PC-9 (cell line): ENCODE data around the gene AGL. TPM values are rescaled to one million over a fixed set of nuclear protein-coding genes. Genes with fewer than 3 reads are reported as not detected.
"Not testable (repeated sequence)": the region's sequence is repeated elsewhere in the genome, so short reads cannot be mapped to it uniquely, and the experiment has no call there.

Experiments used
- BruUV-seq: library from RNA; stranded (reverse); fragments of 400-500 nt; replicated peaks from 2 replicates; lab custom pipeline; 2021; lab: Mats Ljungman, UMichigan
- CTCF ChIA-PET: fragments of 300-600 bp; sonication (Branson Sonifier 250); formaldehyde crosslinking; loops from one replicate; lab custom pipeline; 2022; ENCODE audit warnings: antibody characterized with exemption; lab: Charles Lee
- POLR2A ChIA-PET: fragments of 300-600 bp; sonication (Branson Sonifier 250); formaldehyde crosslinking; loops from one replicate; lab custom pipeline; 2022; ENCODE audit warnings: antibody characterized with exemption; ENCODE audit not compliant: unreplicated experiment; lab: Charles Lee
- DNase-seq, 2 experiments: peaks; one replicate each; pipeline versions ENCODE4 v3.0.0 to v3.0.0-alpha.2; 2015 to 2022; ENCODE audit warnings: mixed read lengths in 1 of 2
- H2AFZ ChIP-seq: fragments of 200-600 bp; sonication (generic); 2 replicates; pipeline ENCODE4 v1.8.1; 2017; ENCODE audit warnings: antibody characterized with exemption
- H3F3A ChIP-seq: fragments of 200-600 bp; sonication (generic); 2 replicates; pipeline ENCODE4 v1.8.1; 2017; ENCODE audit warnings: antibody characterized with exemption, mild to moderate bottlenecking, low read depth; ENCODE audit not compliant: insufficient read depth
- H3K27ac ChIP-seq: fragments of 200-600 bp; sonication (generic); 2 replicates; pipeline ENCODE4 v1.6.1; 2016; ENCODE audit warnings: mixed run types
- H3K27me3 ChIP-seq: fragments of 200-600 bp; sonication (generic); 2 replicates; pipeline ENCODE4 v1.6.1; 2016; ENCODE audit warnings: low read depth, mixed run types; ENCODE audit not compliant: insufficient read depth
- H3K36me3 ChIP-seq: fragments of 200-600 bp; sonication (generic); 2 replicates; pipeline ENCODE4 v1.6.1; 2016; ENCODE audit warnings: low read depth, mixed run types
- H3K4me1 ChIP-seq: fragments of 200-600 bp; sonication (generic); replicated peaks from 2 replicates; pipeline ENCODE4 v1.6.1; 2016; ENCODE audit warnings: mixed run types; ENCODE audit not compliant: insufficient read depth
- H3K4me2 ChIP-seq: fragments of 200-600 bp; sonication (generic); 2 replicates; pipeline ENCODE4 v1.6.1; 2017; ENCODE audit warnings: mixed run types
- H3K4me3 ChIP-seq: fragments of 200-600 bp; sonication (generic); 2 replicates; pipeline ENCODE4 v1.6.1; 2016; ENCODE audit warnings: mixed run types
- H3K79me2 ChIP-seq: fragments of 200-600 bp; sonication (generic); 2 replicates; pipeline ENCODE4 v1.6.1; 2017; ENCODE audit warnings: low read depth, mixed run types
- H3K9me2 ChIP-seq: fragments of 200-600 bp; sonication (generic); 2 replicates; pipeline ENCODE4 v1.8.1; 2017; ENCODE audit warnings: mild to moderate bottlenecking; ENCODE audit not compliant: insufficient read depth
- H3K9me3 ChIP-seq: fragments of 200-600 bp; sonication (generic); 2 replicates; pipeline ENCODE4 v1.8.1; 2016; ENCODE audit warnings: low read depth; ENCODE audit not compliant: insufficient read depth
- H4K20me1 ChIP-seq: fragments of 200-600 bp; sonication (generic); 2 replicates; pipeline ENCODE4 v1.8.1; 2017; ENCODE audit not compliant: insufficient read depth
- EZH2 ChIP-seq: fragments of 200-600 bp; sonication (generic); IDR thresholded peaks from 2 replicates; pipeline ENCODE4 v1.8.0; 2017; ENCODE audit warnings: antibody characterized with exemption, low read depth
- intact Hi-C: fragments of 100-400 bp; cut with micrococcal nuclease; formaldehyde crosslinking; loops from one replicate; pipeline ENCODE4 v1.10.0; 2022; ENCODE audit not compliant: unreplicated experiment
- total RNA-seq: library from RNA; stranded (reverse); gene quantifications from 2 replicates; pipeline ENCODE4 v1.2.3, GENCODE V29; 2021
- TF ChIP-seq, protein P1 (sequence below): fragments of 200-600 bp; sonication (generic); conservative IDR thresholded peaks from 2 replicates; pipeline ENCODE4 v1.6.1; 2017; ENCODE audit warnings: mixed run types, antibody characterized with exemption, mild to moderate bottlenecking, moderate library complexity

The AGL gene
- total RNA-seq, 1 experiment from 2014 or later = 15.7 TPM

DNA sequence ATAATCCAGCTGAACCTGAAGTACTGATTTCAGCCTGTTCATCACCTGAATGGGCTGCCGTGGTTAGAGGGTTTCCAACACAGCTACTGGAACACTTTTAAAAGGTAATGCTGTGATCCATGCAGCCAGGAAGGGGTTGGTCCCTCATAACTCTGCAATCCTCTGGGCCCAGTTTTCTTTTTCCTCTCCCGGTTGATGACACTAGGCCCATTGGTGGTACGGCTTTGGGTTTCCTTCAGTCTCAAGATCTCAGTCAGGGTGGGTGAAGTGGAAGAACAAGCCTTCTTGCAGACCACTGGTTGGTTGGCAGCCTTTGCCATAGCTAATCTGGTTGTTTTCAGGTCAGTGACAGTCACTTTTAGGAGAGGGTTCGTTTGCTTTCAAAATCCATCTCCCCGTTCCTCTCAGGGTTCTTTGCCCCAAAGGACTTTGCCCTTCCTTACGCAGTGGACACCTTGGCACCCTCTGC lies 119.1 kb downstream of the AGL start:
- Histone ChIP-seq H3K36me3 (0 out of 2 replicates have a peak, but pooled peaks cover 4% of the 10 kb centered on the region), H3K27ac (peak overlapping the region; percentile 67), H3K27me3 (no peaks in the 10 kb centered on the region), H3K79me2 (peaks cover 44% of the 10 kb centered on the region), H3K4me3 (peak overlapping the region; percentile 83), H3K4me2 (peak overlapping the region; percentile 93), H3K9me2 (no peaks in the 10 kb centered on the region), H3K4me1 (peaks cover 57% of the 10 kb centered on the region), H3F3A (peaks cover 24% of the 10 kb centered on the region), H3K9me3 (no peaks in the 10 kb centered on the region), H4K20me1 (no peaks in the 10 kb centered on the region; the same call in 1 of the 2 replicates), H2AFZ (peak overlapping the region; percentile 99)
- POLR2A ChIA-PET = interaction anchor here (0.6 kb wide), 4 partner anchors 110 to 1290 kb away, joined by 3 read pairs; partner anchors contain the start of gene RTCA
- DNase-seq = no peak
- TF ChIP-seq EZH2 = no peak
- TF ChIP-seq, protein P1, sequence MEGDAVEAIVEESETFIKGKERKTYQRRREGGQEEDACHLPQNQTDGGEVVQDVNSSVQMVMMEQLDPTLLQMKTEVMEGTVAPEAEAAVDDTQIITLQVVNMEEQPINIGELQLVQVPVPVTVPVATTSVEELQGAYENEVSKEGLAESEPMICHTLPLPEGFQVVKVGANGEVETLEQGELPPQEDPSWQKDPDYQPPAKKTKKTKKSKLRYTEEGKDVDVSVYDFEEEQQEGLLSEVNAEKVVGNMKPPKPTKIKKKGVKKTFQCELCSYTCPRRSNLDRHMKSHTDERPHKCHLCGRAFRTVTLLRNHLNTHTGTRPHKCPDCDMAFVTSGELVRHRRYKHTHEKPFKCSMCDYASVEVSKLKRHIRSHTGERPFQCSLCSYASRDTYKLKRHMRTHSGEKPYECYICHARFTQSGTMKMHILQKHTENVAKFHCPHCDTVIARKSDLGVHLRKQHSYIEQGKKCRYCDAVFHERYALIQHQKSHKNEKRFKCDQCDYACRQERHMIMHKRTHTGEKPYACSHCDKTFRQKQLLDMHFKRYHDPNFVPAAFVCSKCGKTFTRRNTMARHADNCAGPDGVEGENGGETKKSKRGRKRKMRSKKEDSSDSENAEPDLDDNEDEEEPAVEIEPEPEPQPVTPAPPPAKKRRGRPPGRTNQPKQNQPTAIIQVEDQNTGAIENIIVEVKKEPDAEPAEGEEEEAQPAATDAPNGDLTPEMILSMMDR = no peak
- CTCF ChIA-PET = no interaction called here
- BruUV-seq = TSS peak; percentile 73
- intact Hi-C loops = loop anchor here (5.0 to 10.0 kb wide), 2 partner anchors 54 to 68 kb away; a partner anchor contains a TSS

DNA sequence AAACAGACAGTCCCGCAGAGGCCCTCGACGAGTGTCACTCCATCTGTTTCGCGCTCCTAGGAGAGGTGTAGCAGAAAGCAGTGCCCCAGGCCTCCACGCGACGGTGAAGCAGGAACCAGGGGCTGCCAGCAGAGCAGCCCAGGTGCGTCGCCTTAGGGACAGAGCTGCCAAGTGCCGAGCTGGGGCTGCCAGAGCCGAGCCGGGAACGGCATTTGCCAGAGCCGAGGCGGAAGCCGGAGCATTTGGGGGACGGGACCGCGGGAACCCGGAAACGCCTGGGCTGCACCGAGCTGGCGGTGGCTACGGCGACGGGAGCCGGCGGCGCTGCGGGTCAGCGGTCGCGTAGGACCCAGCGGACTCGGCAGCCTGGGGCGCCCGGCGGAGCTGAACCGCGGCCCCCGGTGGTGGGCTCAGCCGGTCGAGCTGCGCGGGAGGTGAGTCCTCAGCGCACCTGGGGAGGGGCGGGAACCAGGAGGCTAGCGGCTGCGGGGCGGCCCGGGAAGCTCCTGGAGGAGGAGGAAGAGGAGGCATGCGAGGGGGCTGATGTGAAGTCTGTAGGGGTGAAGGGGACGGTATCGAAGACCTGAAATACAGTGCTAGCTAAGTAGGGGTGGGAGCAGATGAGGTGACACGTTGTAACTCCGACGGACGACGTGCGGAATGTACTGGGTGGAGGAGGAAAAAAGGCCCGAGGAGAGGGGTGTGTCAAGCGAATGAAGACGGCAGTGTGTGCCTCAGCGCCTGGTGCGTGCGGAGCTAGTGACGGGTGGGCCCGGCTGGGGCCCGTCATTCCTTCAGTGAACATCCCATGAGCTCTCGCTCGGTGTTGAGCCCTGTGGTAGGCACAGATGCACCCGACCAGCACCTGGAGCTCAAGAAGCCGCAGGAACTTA lies 119.8 kb downstream of the AGL start, which contains the start of gene SLC35A3:
Gene SLC35A3, plus strand, starts transcription at position 268 of the 893 bp plus-strand sequence. CDS start 23,559 bp downstream, outside the sequence.
- POLR2A ChIA-PET = interaction anchor here (0.6 to 0.9 kb wide), 6 partner anchors 62 to 1290 kb away, joined by 3 to 4 read pairs (median 3); partner anchors contain the start of gene RTCA
- no TSS peak for BruUV-seq
- Histone ChIP-seq H3K4me2 (peak within 1 kb of the TSS; percentile 93), H3K36me3 (0 out of 2 replicates have a peak, but pooled peaks cover 4% of the 10 kb centered on the region), H3K9me3 (no peaks in the 10 kb centered on the region), H3F3A (peaks cover 20% of the 10 kb centered on the region), H3K4me3 (peak within 1 kb of the TSS; percentile 83), H2AFZ (peak within 1 kb of the TSS; percentile 99), H4K20me1 (no peaks in the 10 kb centered on the region; the same call in 1 of the 2 replicates), H3K27me3 (no peaks in the 10 kb centered on the region), H3K4me1 (peaks cover 51% of the 10 kb centered on the region), H3K79me2 (peaks cover 51% of the 10 kb centered on the region), H3K27ac (peak within 1 kb of the TSS; percentile 67), H3K9me2 (no peaks in the 10 kb centered on the region)
- CTCF ChIA-PET = no interaction called here
- peak; percentile 79 to 86 for DNase-seq
- no peak for TF ChIP-seq EZH2
- TF ChIP-seq, protein P1 = no peak
- intact Hi-C loops = loop anchor here (2.0 to 10.0 kb wide), 3 partner anchors 55 to 119 kb away; partner anchors contain the start of gene AGL

DNA sequence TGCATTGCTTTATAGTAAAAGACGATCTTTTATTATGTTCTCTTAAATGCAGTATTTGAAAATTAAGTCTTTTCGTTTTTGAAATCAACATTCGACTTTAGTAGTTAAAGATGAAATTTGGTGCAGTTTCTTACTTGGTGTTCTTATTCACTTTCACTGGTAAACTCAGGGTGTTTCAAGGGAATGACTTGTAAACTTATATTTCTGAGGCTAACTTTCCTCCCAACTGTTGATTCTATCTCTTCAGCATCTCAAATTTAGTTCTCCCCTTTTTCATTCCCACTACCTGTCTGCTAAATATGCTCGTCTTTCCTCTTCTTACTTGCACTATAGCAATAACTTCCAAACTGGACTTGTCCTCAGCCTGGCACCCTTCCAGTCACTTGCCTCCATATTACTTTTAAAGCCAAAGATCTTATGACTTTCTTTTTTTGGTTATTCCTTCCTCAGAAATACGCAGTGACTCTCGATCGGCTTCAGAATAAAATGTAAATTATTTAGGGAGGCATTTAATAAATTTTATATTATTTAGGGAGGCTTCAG lies 120.6 kb downstream of the AGL start:
- CTCF ChIA-PET = no interaction called here
- intact Hi-C loops = loop anchor here (2.0 kb wide), 1 partner anchor 120 kb away; the partner anchor contains the start of gene AGL
- H3K4me1 ChIP-seq = peaks cover 44% of the 10 kb centered on the region
- H3K4me2 ChIP-seq = peak overlapping the region; percentile 93
- TF ChIP-seq EZH2 = no peak
- TF ChIP-seq, protein P1 = no peak
- no peaks in the 10 kb centered on the region for H3K27me3 ChIP-seq
- peak overlapping the region; percentile 67 for H3K27ac ChIP-seq
- POLR2A ChIA-PET = interaction anchor here (0.6 to 0.9 kb wide), 2 partner anchors 62 to 91 kb away, joined by 4 read pairs; no protein-coding TSS in a partner anchor
- TSS peak; percentile 29 for BruUV-seq
- no peak for DNase-seq
- H3K9me2 ChIP-seq = no peaks in the 10 kb centered on the region
- H3K36me3 ChIP-seq = 0 out of 2 replicates have a peak, but pooled peaks cover 4% of the 10 kb centered on the region
- peaks cover 57% of the 10 kb centered on the region for H3K79me2 ChIP-seq
- H2AFZ ChIP-seq = peak overlapping the region; percentile 99
- H3K4me3 ChIP-seq = peak overlapping the region; percentile 83
- no peaks in the 10 kb centered on the region; the same call in 1 of the 2 replicates for H4K20me1 ChIP-seq
- peaks cover 11% of the 10 kb centered on the region for H3F3A ChIP-seq
- no peaks in the 10 kb centered on the region for H3K9me3 ChIP-seq

DNA sequence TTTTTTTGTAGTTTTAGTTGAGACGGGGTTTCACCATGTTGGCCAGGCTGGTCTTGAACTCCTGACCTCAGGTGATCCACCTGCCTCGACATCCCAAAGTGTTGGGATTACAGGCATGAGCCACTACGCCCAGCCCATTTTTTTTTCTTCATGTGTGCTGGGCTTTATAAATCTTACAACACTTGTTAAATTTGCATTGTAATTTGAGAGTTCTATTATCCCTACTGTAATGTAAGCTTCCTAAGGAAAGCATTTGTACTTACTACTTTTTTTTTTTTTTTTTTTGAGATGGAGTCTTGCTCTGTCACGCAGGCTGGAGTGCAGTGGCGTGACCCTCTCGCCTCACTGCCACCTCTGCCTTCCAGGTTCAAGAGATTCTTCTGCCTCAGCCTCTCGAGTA lies 121.9 kb downstream of the AGL start:
- DNase-seq, H2AFZ ChIP-seq, H3F3A ChIP-seq, H3K27me3 ChIP-seq, H3K9me3 ChIP-seq, CTCF ChIA-PET, BruUV-seq, H3K4me3 ChIP-seq, H3K27ac ChIP-seq, intact Hi-C loops, H3K36me3 ChIP-seq, H4K20me1 ChIP-seq, H3K9me2 ChIP-seq: not testable (repeated sequence)
- Histone ChIP-seq H3K79me2 (peaks cover 59% of the 10 kb centered on the region), H3K4me2 (peak overlapping the region; percentile 93; the same call in 1 of the 2 replicates), H3K4me1 (peaks cover 31% of the 10 kb centered on the region)
- POLR2A ChIA-PET = interaction anchor here (0.6 kb wide), 1 partner anchor 57 kb away, joined by 6 read pairs; no protein-coding TSS in a partner anchor
